SK-N-MC (cell line): Measurements from ENCODE around the gene INHBE.

Source experiments
- EZH2 ChIP-seq: fragments of 200-600 bp; sonication (generic); IDR thresholded peaks from one replicate; pipeline ENCODE4 v1.6.1; 2017; ENCODE audit warnings: antibody characterized with exemption
- FOXP2 ChIP-seq: optimal IDR thresholded peaks from 2 replicates; pipeline ENCODE3; 2011; ENCODE audit warnings: mild to moderate bottlenecking, moderate library complexity; ENCODE audit not compliant: insufficient read depth; ENCODE audit errors: extremely low read length, control extremely low read depth
- POLR2AphosphoS5 ChIP-seq: IDR thresholded peaks from 2 replicates; pipeline ENCODE4 v1.6.1; 2012; ENCODE audit warnings: mild to moderate bottlenecking, low read depth, low read length, borderline replicate concordance

DNA sequence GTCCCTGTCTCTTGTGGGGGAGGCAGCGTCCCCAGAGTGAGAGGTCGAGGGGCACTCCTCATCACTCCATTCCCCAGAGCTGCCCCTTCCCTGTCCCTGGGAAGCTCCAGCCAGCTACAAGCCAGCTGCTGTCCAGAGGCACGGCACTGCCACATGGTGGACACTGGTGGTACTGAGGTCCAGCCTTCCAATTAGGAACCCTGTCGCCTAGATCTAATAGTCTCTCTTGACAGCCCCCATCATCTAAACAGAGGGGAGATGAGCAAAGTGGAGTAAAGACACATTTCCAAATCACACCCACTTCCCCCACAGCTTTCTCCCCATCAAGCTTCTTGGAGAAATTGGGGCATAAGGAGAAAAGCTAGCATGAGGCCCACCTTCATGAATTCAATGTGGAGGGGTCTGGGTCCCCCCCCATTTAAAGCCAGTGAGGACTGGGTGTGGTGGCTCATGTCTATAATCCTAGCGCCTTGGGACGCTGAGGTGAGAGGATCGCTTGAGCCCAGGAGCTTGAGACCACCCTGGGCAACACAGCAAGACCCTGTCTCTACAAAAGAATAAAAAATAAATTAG is 2.1 kb upstream of the INHBE start:
- TF ChIP-seq POLR2AphosphoS5: no peak
- no peak for TF ChIP-seq EZH2
- no peak for TF ChIP-seq FOXP2
